ENCODE measurements around the gene ZNF546.

Gene ZNF546

DNA sequence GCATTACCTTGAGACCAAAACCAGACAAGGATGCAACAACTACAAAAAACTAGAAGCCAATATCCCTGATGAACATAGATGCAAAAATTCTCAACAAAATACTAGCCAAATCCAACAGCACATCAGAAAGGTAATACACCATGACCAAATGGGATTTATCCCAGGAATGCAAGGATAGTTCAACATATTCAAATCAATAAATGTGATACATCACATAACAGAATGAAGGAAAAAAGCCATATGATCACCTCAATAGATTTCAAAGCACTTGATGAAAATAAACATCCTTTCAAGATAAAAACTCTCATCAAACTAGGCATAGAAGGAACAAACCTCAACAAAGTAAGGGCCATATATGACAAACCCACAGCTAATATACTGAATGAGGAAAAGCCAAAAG, 10.2 kb upstream of the ZNF546 start:
- Histone ChIP-seq H3K9me3 (replicated peaks in 1 of 2; ENCODE audit: control insufficient read depth in 2 of 2, insufficient read depth in 1 of 2, low read depth in 1 of 2, low read length in 2 of 2) (peaks cover 6 to 52% of the 10 kb centered on the region in 2 donors), H2AFZ (ENCODE audit: low read length) (no peak overlapping the region), H3K36me3 (replicated peaks in 1 of 2; ENCODE audit: control insufficient read depth in 2 of 2, insufficient read depth in 2 of 2, low read length in 2 of 2) (peaks cover 2 to 25% of the 10 kb centered on the region in 2 donors), H3K4me1 (ENCODE audit: control insufficient read depth in 2 of 2, insufficient read depth in 1 of 2, low read depth in 1 of 2, low read length in 2 of 2) (peaks cover 0 to 1% of the 10 kb centered on the region in 2 donors), H4K8ac (ENCODE audit: low read depth, low read length) (no peak overlapping the region), H3K79me1 (ENCODE audit: low read depth, low read length) (peaks cover 2% of the 10 kb centered on the region), H3K27ac (replicated peaks; ENCODE audit: low read length) (no peak overlapping the region), H3K14ac (ENCODE audit: low read length) (no peak overlapping the region), H3K27me3 (ENCODE audit: control insufficient read depth in 3 of 3, insufficient read depth in 3 of 3, low read depth in 1 of 3, low read length in 3 of 3) (no peaks in the 10 kb centered on the region), H2AK5ac (ENCODE audit: low read depth, low read length) (no peak overlapping the region), H3K4me3 (ENCODE audit: low read length in 2 of 2) (no peak overlapping the region), H2BK120ac (ENCODE audit: low read depth, low read length) (no peak overlapping the region), H3K4me2 (ENCODE audit: insufficient read depth, low read length, poor library complexity, severe bottlenecking) (no peak overlapping the region), H2BK12ac (ENCODE audit: low read length) (no peak overlapping the region), H3K18ac (ENCODE audit: low read length) (no peak overlapping the region), H4K91ac (ENCODE audit: low read depth, low read length, poor library complexity) (no peak overlapping the region), H2BK15ac (ENCODE audit: low read length) (no peak overlapping the region), H2BK5ac (ENCODE audit: low read length) (no peak overlapping the region), H3K9ac (ENCODE audit: low read depth, low read length, poor library complexity) (no peak overlapping the region), H3K4ac (ENCODE audit: low read length) (no peak overlapping the region), H3K23ac (ENCODE audit: low read depth, low read length, poor library complexity) (no peak overlapping the region)
- no peak for DNase-seq (ENCODE audit: low spot score)

DNA sequence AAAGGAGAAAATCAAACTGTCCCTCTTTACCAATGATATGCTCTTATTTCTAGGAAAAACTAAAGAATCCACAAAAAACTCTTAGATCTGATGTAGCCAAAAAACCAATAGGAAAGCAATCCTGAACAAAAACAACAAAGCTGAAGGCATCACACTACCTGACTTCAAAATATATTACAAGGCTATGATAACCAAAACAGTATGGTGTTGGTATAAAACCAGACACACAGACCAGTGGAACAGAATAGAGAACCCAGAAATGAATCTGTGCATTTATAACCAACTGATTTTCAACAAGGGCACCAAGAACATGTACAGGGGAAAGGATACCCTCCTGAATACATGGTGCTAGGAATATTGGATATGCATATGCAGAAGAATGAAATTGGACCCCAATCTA, 9.7 kb upstream of the ZNF546 start:
- Histone ChIP-seq H3K9me3 (replicated peaks in 1 of 2; ENCODE audit: control insufficient read depth in 2 of 2, insufficient read depth in 1 of 2, low read depth in 1 of 2, low read length in 2 of 2) (peaks cover 6 to 50% of the 10 kb centered on the region in 2 donors), H2AFZ (ENCODE audit: low read length) (no peak overlapping the region), H3K4me1 (ENCODE audit: control insufficient read depth in 2 of 2, insufficient read depth in 1 of 2, low read depth in 1 of 2, low read length in 2 of 2) (peaks cover 0 to 1% of the 10 kb centered on the region in 2 donors), H2AK5ac (ENCODE audit: low read depth, low read length) (no peak overlapping the region), H3K4ac (ENCODE audit: low read length) (no peak overlapping the region), H2BK15ac (ENCODE audit: low read length) (no peak overlapping the region), H2BK12ac (ENCODE audit: low read length) (no peak overlapping the region), H3K36me3 (replicated peaks in 1 of 2; ENCODE audit: control insufficient read depth in 2 of 2, insufficient read depth in 2 of 2, low read length in 2 of 2) (peaks cover 0 to 19% of the 10 kb centered on the region in 2 donors), H3K4me2 (ENCODE audit: insufficient read depth, low read length, poor library complexity, severe bottlenecking) (no peak overlapping the region), H4K8ac (ENCODE audit: low read depth, low read length) (no peak overlapping the region), H2BK5ac (ENCODE audit: low read length) (no peak overlapping the region), H2BK120ac (ENCODE audit: low read depth, low read length) (no peak overlapping the region), H3K18ac (ENCODE audit: low read length) (no peak overlapping the region), H3K4me3 (ENCODE audit: low read length in 2 of 2) (no peak overlapping the region), H3K23ac (ENCODE audit: low read depth, low read length, poor library complexity) (no peak overlapping the region), H3K27ac (replicated peaks; ENCODE audit: low read length) (no peak overlapping the region), H3K14ac (ENCODE audit: low read length) (no peak overlapping the region), H3K79me1 (ENCODE audit: low read depth, low read length) (peaks cover 2% of the 10 kb centered on the region), H3K9ac (ENCODE audit: low read depth, low read length, poor library complexity) (no peak overlapping the region), H3K27me3 (ENCODE audit: control insufficient read depth in 3 of 3, insufficient read depth in 3 of 3, low read depth in 1 of 3, low read length in 3 of 3) (no peaks in the 10 kb centered on the region), H4K91ac (ENCODE audit: low read depth, low read length, poor library complexity) (no peak overlapping the region)
- DNase-seq (ENCODE audit: low spot score), result no peak

DNA sequence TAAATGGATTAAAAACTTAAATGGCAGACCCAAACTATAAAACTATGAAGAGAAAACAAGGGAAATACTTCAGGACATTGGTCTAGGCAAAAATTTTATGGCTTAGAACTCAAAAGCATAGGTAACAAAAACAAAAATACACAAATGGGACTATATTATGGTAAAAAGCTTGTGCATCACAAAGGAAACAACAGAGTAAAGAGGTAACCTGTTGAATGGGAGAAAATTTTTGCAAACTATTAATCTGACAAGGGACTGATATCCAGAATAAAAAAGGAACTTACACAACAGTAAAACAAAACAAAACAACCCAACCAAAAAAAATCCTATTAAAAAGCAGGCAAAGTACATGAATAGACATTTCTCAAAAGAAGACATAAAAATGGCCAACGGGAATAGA, 9.3 kb upstream of the ZNF546 start:
- no peak overlapping the region for H4K91ac ChIP-seq (ENCODE audit: low read depth, low read length, poor library complexity)
- no peak overlapping the region for H2BK15ac ChIP-seq (ENCODE audit: low read length)
- H3K14ac ChIP-seq (ENCODE audit: low read length), result no peak overlapping the region
- WGBS, 2 donors (ENCODE audit: extremely low coverage in 2 of 2, insufficient read length in 2 of 2, insufficient replicate concordance in 1 of 2), result no CpG with 5 or more reads among the region's 1 CpG
- no peak overlapping the region for H3K23ac ChIP-seq (ENCODE audit: low read depth, low read length, poor library complexity)
- no peak overlapping the region for H3K4me2 ChIP-seq (ENCODE audit: insufficient read depth, low read length, poor library complexity, severe bottlenecking)
- no peak overlapping the region for H4K8ac ChIP-seq (ENCODE audit: low read depth, low read length)
- no peak overlapping the region for H3K18ac ChIP-seq (ENCODE audit: low read length)
- no peak overlapping the region for H3K4ac ChIP-seq (ENCODE audit: low read length)
- no peak overlapping the region for H2BK12ac ChIP-seq (ENCODE audit: low read length)
- no peak overlapping the region for H2BK120ac ChIP-seq (ENCODE audit: low read depth, low read length)
- H3K27me3 ChIP-seq (ENCODE audit: control insufficient read depth in 3 of 3, insufficient read depth in 3 of 3, low read depth in 1 of 3, low read length in 3 of 3), result no peaks in the 10 kb centered on the region
- H3K9me3 ChIP-seq (replicated peaks in 1 of 2; ENCODE audit: control insufficient read depth in 2 of 2, insufficient read depth in 1 of 2, low read depth in 1 of 2, low read length in 2 of 2), result peaks cover 6 to 47% of the 10 kb centered on the region in 2 donors
- no peak overlapping the region for H2BK5ac ChIP-seq (ENCODE audit: low read length)
- H2AFZ ChIP-seq (ENCODE audit: low read length), result no peak overlapping the region
- peaks cover 0 to 15% of the 10 kb centered on the region in 2 donors for H3K36me3 ChIP-seq (replicated peaks in 1 of 2; ENCODE audit: control insufficient read depth in 2 of 2, insufficient read depth in 2 of 2, low read length in 2 of 2)
- H2AK5ac ChIP-seq (ENCODE audit: low read depth, low read length), result no peak overlapping the region
- no peak overlapping the region for H3K27ac ChIP-seq (replicated peaks; ENCODE audit: low read length)
- no peak overlapping the region for H3K9ac ChIP-seq (ENCODE audit: low read depth, low read length, poor library complexity)
- H3K4me3 ChIP-seq (ENCODE audit: low read length in 2 of 2), result no peak overlapping the region
- peaks cover 2% of the 10 kb centered on the region for H3K79me1 ChIP-seq (ENCODE audit: low read depth, low read length)
- peaks cover 0 to 1% of the 10 kb centered on the region in 2 donors for H3K4me1 ChIP-seq (ENCODE audit: control insufficient read depth in 2 of 2, insufficient read depth in 1 of 2, low read depth in 1 of 2, low read length in 2 of 2)
- DNase-seq (ENCODE audit: low spot score), result no peak

DNA sequence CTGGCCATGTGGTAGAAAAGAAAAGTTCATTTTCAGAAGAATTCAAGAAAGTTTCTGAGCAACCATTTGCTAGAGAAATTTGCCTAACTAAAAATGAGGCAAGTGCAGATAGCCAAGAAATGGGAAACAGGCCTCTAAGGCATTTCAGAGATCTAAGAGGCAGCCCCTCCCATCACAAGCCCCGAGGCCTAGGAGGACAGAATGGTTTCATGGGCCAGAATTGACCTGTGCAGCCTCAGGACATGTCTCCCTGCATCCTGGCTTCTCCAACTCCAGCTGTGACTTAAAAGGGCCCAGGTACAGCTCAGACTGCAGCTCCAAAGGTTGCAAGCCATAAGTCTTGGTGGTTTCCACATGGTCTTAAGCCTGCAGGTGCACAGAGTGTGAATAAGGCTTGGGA, 3.3 kb upstream of the ZNF546 start:
- Histone ChIP-seq H3K79me1 (ENCODE audit: low read depth, low read length) (no peaks in the 10 kb centered on the region), H3K9me3 (replicated peaks in 1 of 2; ENCODE audit: control insufficient read depth in 2 of 2, insufficient read depth in 1 of 2, low read depth in 1 of 2, low read length in 2 of 2) (peaks cover 6 to 29% of the 10 kb centered on the region in 2 donors), H3K36me3 (replicated peaks in 1 of 2; ENCODE audit: control insufficient read depth in 2 of 2, insufficient read depth in 2 of 2, low read length in 2 of 2) (peaks cover 0 to 5% of the 10 kb centered on the region in 2 donors), H3K18ac (ENCODE audit: low read length) (no peak overlapping the region), H4K91ac (ENCODE audit: low read depth, low read length, poor library complexity) (no peak overlapping the region), H3K4me2 (ENCODE audit: insufficient read depth, low read length, poor library complexity, severe bottlenecking) (no peak overlapping the region), H3K27me3 (ENCODE audit: control insufficient read depth in 3 of 3, insufficient read depth in 3 of 3, low read depth in 1 of 3, low read length in 3 of 3) (no peaks in the 10 kb centered on the region), H3K4ac (ENCODE audit: low read length) (no peak overlapping the region), H3K9ac (ENCODE audit: low read depth, low read length, poor library complexity) (no peak overlapping the region), H3K23ac (ENCODE audit: low read depth, low read length, poor library complexity) (no peak overlapping the region), H2AFZ (ENCODE audit: low read length) (no peak overlapping the region), H2BK12ac (ENCODE audit: low read length) (no peak overlapping the region), H3K14ac (ENCODE audit: low read length) (no peak overlapping the region), H3K27ac (replicated peaks; ENCODE audit: low read length) (no peak overlapping the region), H2BK120ac (ENCODE audit: low read depth, low read length) (no peak overlapping the region), H3K4me1 (ENCODE audit: control insufficient read depth in 2 of 2, insufficient read depth in 1 of 2, low read depth in 1 of 2, low read length in 2 of 2) (peaks cover 3 to 5% of the 10 kb centered on the region in 2 donors), H2AK5ac (ENCODE audit: low read depth, low read length) (no peak overlapping the region), H3K4me3 (ENCODE audit: low read length in 2 of 2) (no peak overlapping the region), H4K8ac (ENCODE audit: low read depth, low read length) (no peak overlapping the region), H2BK15ac (ENCODE audit: low read length) (no peak overlapping the region), H2BK5ac (ENCODE audit: low read length) (no peak overlapping the region)
- WGBS, 2 donors (ENCODE audit: extremely low coverage in 2 of 2, insufficient read length in 2 of 2, insufficient replicate concordance in 1 of 2), result no CpG with 5 or more reads among the region's 1 CpG
- DNase-seq (ENCODE audit: low spot score), result no peak

All from neuronal stem cell (in vitro differentiated cells).